ENCODE measurements around the gene CCR9.

Gene CCR9

DNA sequence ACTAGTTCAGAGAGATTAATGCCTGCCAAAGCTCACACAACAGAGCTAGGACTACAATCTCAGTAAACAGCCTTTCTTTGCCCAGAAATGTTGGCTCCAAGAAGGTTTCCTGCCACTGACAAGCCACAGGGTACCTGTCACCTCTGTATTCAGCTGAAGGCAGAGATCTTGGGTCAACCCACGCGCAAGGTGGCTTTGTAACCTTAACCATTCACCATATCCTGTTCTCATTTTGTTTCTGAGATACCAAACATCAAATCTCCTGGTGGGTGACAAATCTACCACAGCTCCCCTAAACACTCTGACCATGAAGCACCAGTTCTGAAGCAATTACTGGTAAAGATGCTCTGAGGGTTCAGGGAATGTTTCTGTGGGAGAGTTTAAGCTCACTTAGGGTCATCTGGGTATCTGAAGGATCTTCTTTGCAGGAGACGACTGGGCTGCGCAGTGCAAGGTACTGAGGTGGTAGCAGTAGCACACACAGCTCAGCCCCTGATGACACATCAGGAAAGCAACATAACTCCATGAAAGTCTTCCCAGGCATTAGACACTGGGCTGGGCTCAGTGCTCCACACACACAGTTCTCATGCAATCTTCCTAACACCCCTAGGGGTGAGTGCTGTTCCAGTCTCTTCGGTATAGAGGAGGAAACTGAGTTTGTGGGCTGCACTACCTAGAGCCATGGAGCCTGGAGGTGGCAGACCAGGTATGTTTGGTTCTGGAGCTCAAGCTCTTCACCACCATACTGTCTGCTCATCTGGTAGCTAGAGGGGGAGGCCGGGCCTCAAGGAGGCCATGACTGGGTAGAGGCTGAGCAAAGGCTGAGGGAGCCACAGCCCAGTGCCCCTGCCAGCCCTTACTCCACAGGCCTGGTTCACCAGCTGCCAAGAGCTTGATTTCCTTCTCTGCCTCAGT lies 64.6 kb downstream of the CCR9 start:
- no peak overlapping the region for H3K4me3 ChIP-seq (replicated peaks; ENCODE audit: low read depth, low read length)
- DNase-seq (ENCODE audit: low read depth), result no peak
- TF ChIP-seq, protein P1, sequence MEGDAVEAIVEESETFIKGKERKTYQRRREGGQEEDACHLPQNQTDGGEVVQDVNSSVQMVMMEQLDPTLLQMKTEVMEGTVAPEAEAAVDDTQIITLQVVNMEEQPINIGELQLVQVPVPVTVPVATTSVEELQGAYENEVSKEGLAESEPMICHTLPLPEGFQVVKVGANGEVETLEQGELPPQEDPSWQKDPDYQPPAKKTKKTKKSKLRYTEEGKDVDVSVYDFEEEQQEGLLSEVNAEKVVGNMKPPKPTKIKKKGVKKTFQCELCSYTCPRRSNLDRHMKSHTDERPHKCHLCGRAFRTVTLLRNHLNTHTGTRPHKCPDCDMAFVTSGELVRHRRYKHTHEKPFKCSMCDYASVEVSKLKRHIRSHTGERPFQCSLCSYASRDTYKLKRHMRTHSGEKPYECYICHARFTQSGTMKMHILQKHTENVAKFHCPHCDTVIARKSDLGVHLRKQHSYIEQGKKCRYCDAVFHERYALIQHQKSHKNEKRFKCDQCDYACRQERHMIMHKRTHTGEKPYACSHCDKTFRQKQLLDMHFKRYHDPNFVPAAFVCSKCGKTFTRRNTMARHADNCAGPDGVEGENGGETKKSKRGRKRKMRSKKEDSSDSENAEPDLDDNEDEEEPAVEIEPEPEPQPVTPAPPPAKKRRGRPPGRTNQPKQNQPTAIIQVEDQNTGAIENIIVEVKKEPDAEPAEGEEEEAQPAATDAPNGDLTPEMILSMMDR (IDR thresholded peaks at IDR 0.05; ENCODE audit: low read length, missing control alignments), result no peak

DNA sequence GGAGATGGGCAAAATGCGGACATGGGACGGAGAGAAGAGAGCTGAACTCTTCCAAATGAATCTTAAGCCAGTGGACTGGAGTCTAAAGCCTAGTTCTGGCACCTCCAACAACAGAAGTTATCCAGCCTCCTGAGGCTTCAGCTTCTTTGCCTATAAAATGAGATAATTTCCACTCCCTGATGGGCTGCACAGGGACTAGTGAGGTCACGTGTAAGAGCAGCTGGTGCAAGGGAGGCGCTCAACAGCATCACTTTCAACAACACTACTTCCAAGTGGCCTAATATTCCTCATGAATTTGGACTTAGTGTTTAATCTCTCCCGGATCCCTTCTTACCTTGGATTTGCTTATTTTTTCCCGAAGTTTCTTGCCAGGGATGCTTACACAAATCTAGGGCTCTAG lies 65.6 kb downstream of the CCR9 start:
- DNase-seq (ENCODE audit: low read depth), result no peak
- no peak overlapping the region for H3K4me3 ChIP-seq (replicated peaks; ENCODE audit: low read depth, low read length)
- TF ChIP-seq, protein P1 (IDR thresholded peaks at IDR 0.05; ENCODE audit: low read length, missing control alignments), result no peak

DNA sequence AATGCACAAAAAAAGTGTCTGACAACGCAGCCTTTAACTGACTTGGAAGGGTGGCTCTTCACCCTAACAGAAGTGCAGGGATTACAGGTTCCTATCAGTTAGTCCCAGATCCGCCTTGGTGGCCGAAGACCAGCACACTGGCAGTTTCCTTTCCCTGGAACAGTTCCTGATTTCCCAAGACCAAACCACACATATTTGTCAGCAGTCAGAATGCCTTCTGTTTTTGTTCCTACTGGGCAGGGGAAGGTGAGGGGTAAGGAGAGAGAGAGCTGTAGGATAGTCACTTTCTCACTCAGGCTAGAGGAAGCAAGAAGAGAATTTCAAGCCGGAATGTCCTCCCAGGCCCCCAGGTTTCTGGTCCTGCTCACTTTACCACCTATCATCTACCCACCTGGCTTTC lies 66.1 kb downstream of the CCR9 start:
- DNase-seq (ENCODE audit: low read depth), result no peak
- TF ChIP-seq, protein P1 (IDR thresholded peaks at IDR 0.05; ENCODE audit: low read length, missing control alignments), result no peak
- H3K4me3 ChIP-seq (replicated peaks; ENCODE audit: low read depth, low read length), result no peak overlapping the region
